Kidney epithelial cell (primary cell): ENCODE measurements around the gene SLC35B1. TPM values are rescaled to one million over a fixed set of nuclear protein-coding genes. Genes with fewer than 3 reads are reported as not detected.

ENCODE experiments used
- DNase-seq: peaks from one replicate; pipeline ENCODE4 v3.0.0-alpha.2; 2010; ENCODE audit warnings: low read depth
- H3K27me3 ChIP-seq: 2 replicates; pipeline ENCODE4 v1.6.0; 2011; ENCODE audit warnings: low read length; ENCODE audit not compliant: control insufficient read depth, insufficient read depth
- H3K36me3 ChIP-seq: 2 replicates; pipeline ENCODE4 v1.5.1; 2011; ENCODE audit warnings: low read length; ENCODE audit not compliant: control insufficient read depth, insufficient read depth
- H3K4me3 ChIP-seq: 2 replicates; pipeline ENCODE4 v1.5.1; 2011; ENCODE audit warnings: low read depth, mild to moderate bottlenecking, control low read depth, low read length
- CTCF ChIP-seq: IDR thresholded peaks from 2 replicates; pipeline ENCODE4 v1.5.1; 2011; ENCODE audit warnings: mild to moderate bottlenecking, moderate library complexity, low read length, control low read depth, inconsistent platforms; ENCODE audit not compliant: insufficient read depth, poor library complexity, severe bottlenecking
- total RNA-seq: library from RNA; depleted of rRNA; stranded (reverse); fragments of >200 nt; gene quantifications from 2 replicates; pipeline ENCODE4 v1.2.3, GENCODE V29; 2015

The SLC35B1 gene
- total RNA-seq, 1 donor from 2014 or later = 116 TPM

GRCh38 chr17:49692751-49693150, 15.0 kb downstream of the SLC35B1 start:
- H3K4me3 ChIP-seq = no peak overlapping the region
- no peaks in the 10 kb centered on the region for H3K36me3 ChIP-seq
- TF ChIP-seq CTCF = no peak
- H3K27me3 ChIP-seq = peaks cover 3% of the 10 kb centered on the region
- DNase-seq = no peak

GRCh38 chr17:49691677-49692191, 16.0 kb downstream of the SLC35B1 start:
- no peaks in the 10 kb centered on the region for H3K36me3 ChIP-seq
- H3K4me3 ChIP-seq = no peak overlapping the region
- no peak for DNase-seq
- TF ChIP-seq CTCF = no peak
- H3K27me3 ChIP-seq = peaks cover 3% of the 10 kb centered on the region

GRCh38 chr17:49691086-49691676, 16.6 kb downstream of the SLC35B1 start:
- no peak for DNase-seq
- no peak for TF ChIP-seq CTCF
- H3K4me3 ChIP-seq = no peak overlapping the region

GRCh38 chr17:49690256-49690655, 17.5 kb downstream of the SLC35B1 start:
- no peak for TF ChIP-seq CTCF

More at GRCh38 chr17:49691086-49691676, 16.6 kb downstream of the SLC35B1 start:
- H3K36me3 ChIP-seq = no peaks in the 10 kb centered on the region
- peaks cover 3% of the 10 kb centered on the region for H3K27me3 ChIP-seq

GRCh38 chr17:49688848-49689247, 18.9 kb downstream of the SLC35B1 start:
- peaks cover 5% of the 10 kb centered on the region for H3K27me3 ChIP-seq
- no peak for TF ChIP-seq CTCF
- no peak overlapping the region for H3K4me3 ChIP-seq
- no peaks in the 10 kb centered on the region for H3K36me3 ChIP-seq
- DNase-seq = no peak

More at GRCh38 chr17:49690256-49690655, 17.5 kb downstream of the SLC35B1 start:
- H3K36me3 ChIP-seq = no peaks in the 10 kb centered on the region
- DNase-seq = no peak
- H3K27me3 ChIP-seq = peaks cover 3% of the 10 kb centered on the region
- H3K4me3 ChIP-seq = no peak overlapping the region
